ENCODE results near the gene TARM1. TPM values are rescaled to one million over a fixed set of nuclear protein-coding genes. Genes with fewer than 3 reads are reported as not detected.
A peak's percentile ranks its signal among the peaks of the same experiment; 100 is the strongest.

TARM1 gene
- not detected in 2 replicates for total RNA-seq

- H3K9me3 Mint-ChIP-seq = peaks cover 9% of the 10 kb centered on the region
- H3K36me3 Mint-ChIP-seq (ENCODE audit: low read depth) = no peaks in the 10 kb centered on the region
- intact Hi-C loops (cut with micrococcal nuclease) = no loop called here
- H3K4me1 Mint-ChIP-seq (ENCODE audit: low read depth) = no peaks in the 10 kb centered on the region
- H3K27me3 Mint-ChIP-seq (ENCODE audit: insufficient read depth) = no peaks in the 10 kb centered on the region
- H3K27ac Mint-ChIP-seq = no peak within 1 kb of the TSS
- H3K4me3 Mint-ChIP-seq = no peak within 1 kb of the TSS
- no peak for DNase-seq (ENCODE audit: low spot score)
Observed at GRCh38 chr19:54081032-54081431, at the start of gene TARM1. Gene TARM1, minus strand, starts transcription at chr19:54081365. Its CDS starts 25 bp downstream, at chr19:54081340.

GRCh38 chr19:54129617-54129996 is 48.4 kb upstream of the TARM1 start:
- no peak overlapping the region for H3K4me3 Mint-ChIP-seq
- H3K27me3 Mint-ChIP-seq (ENCODE audit: insufficient read depth) = no peaks in the 10 kb centered on the region
- intact Hi-C loops (cut with micrococcal nuclease) = no loop called here

GRCh38 chr19:54128796-54129616 is 47.8 kb upstream of the TARM1 start:
- H3K27ac Mint-ChIP-seq = no peak overlapping the region
- no peaks in the 10 kb centered on the region for H3K4me1 Mint-ChIP-seq (ENCODE audit: low read depth)
- no peak overlapping the region for H3K4me3 Mint-ChIP-seq
- no peaks in the 10 kb centered on the region for H3K27me3 Mint-ChIP-seq (ENCODE audit: insufficient read depth)
- intact Hi-C loops (cut with micrococcal nuclease) = no loop called here
- no peak for DNase-seq (ENCODE audit: low spot score)
- H3K36me3 Mint-ChIP-seq (ENCODE audit: low read depth) = peaks cover 9% of the 10 kb centered on the region
- no peaks in the 10 kb centered on the region for H3K9me3 Mint-ChIP-seq

More at GRCh38 chr19:54129617-54129996, 48.4 kb upstream of the TARM1 start:
- Mint-ChIP-seq H3K27ac (no peak overlapping the region), H3K9me3 (no peaks in the 10 kb centered on the region), H3K36me3 (ENCODE audit: low read depth) (peaks cover 9% of the 10 kb centered on the region), H3K4me1 (ENCODE audit: low read depth) (no peaks in the 10 kb centered on the region)
- no peak for DNase-seq (ENCODE audit: low spot score)

- no peaks in the 10 kb centered on the region for H3K27me3 Mint-ChIP-seq (ENCODE audit: insufficient read depth)
- no peak overlapping the region for H3K4me3 Mint-ChIP-seq
- no peaks in the 10 kb centered on the region for H3K4me1 Mint-ChIP-seq (ENCODE audit: low read depth)
- H3K36me3 Mint-ChIP-seq (ENCODE audit: low read depth) = peaks cover 9% of the 10 kb centered on the region
- intact Hi-C loops (cut with micrococcal nuclease) = no loop called here
- no peaks in the 10 kb centered on the region for H3K9me3 Mint-ChIP-seq
- no peak overlapping the region for H3K27ac Mint-ChIP-seq
- DNase-seq (ENCODE audit: low spot score) = no peak
Observed at GRCh38 chr19:54128441-54128725, 47.2 kb upstream of the TARM1 start.

- no peak for DNase-seq (ENCODE audit: low spot score)
- no peak overlapping the region for H3K4me3 Mint-ChIP-seq
- H3K9me3 Mint-ChIP-seq = no peaks in the 10 kb centered on the region
- intact Hi-C loops (cut with micrococcal nuclease) = no loop called here
- H3K27ac Mint-ChIP-seq = no peak overlapping the region
- no peaks in the 10 kb centered on the region for H3K27me3 Mint-ChIP-seq (ENCODE audit: insufficient read depth)
- peaks cover 9% of the 10 kb centered on the region for H3K36me3 Mint-ChIP-seq (ENCODE audit: low read depth)
- H3K4me1 Mint-ChIP-seq (ENCODE audit: low read depth) = no peaks in the 10 kb centered on the region
Observed at GRCh38 chr19:54127688-54128440, 46.7 kb upstream of the TARM1 start.

GRCh38 chr19:54125713-54126112 is 44.5 kb upstream of the TARM1 start:
- intact Hi-C loops (cut with micrococcal nuclease) = no loop called here
- Mint-ChIP-seq H3K27ac (no peak overlapping the region), H3K27me3 (ENCODE audit: insufficient read depth) (no peaks in the 10 kb centered on the region), H3K4me1 (ENCODE audit: low read depth) (no peaks in the 10 kb centered on the region), H3K36me3 (ENCODE audit: low read depth) (peaks cover 20% of the 10 kb centered on the region), H3K4me3 (no peak overlapping the region), H3K9me3 (no peaks in the 10 kb centered on the region)
- no peak for DNase-seq (ENCODE audit: low spot score)

- Mint-ChIP-seq H3K27me3 (ENCODE audit: insufficient read depth) (no peaks in the 10 kb centered on the region), H3K4me3 (no peak overlapping the region), H3K4me1 (ENCODE audit: low read depth) (no peaks in the 10 kb centered on the region), H3K9me3 (no peaks in the 10 kb centered on the region), H3K27ac (no peak overlapping the region), H3K36me3 (ENCODE audit: low read depth) (peaks cover 22% of the 10 kb centered on the region)
- intact Hi-C loops (cut with micrococcal nuclease) = no loop called here
- DNase-seq (ENCODE audit: low spot score) = no peak
Observed at GRCh38 chr19:54124393-54124792, 43.2 kb upstream of the TARM1 start.

- H3K4me3 Mint-ChIP-seq = no peak overlapping the region
- no peak for DNase-seq (ENCODE audit: low spot score)
- H3K4me1 Mint-ChIP-seq (ENCODE audit: low read depth) = no peaks in the 10 kb centered on the region
- H3K36me3 Mint-ChIP-seq (ENCODE audit: low read depth) = peaks cover 22% of the 10 kb centered on the region
- no peaks in the 10 kb centered on the region for H3K27me3 Mint-ChIP-seq (ENCODE audit: insufficient read depth)
- intact Hi-C loops (cut with micrococcal nuclease) = no loop called here
- no peaks in the 10 kb centered on the region for H3K9me3 Mint-ChIP-seq
- H3K27ac Mint-ChIP-seq = no peak overlapping the region
Observed at GRCh38 chr19:54123682-54124081, 42.5 kb upstream of the TARM1 start.

GRCh38 chr19:54121259-54121658 is 40.1 kb upstream of the TARM1 start:
- intact Hi-C loops (cut with micrococcal nuclease) = no loop called here
- no peak overlapping the region for H3K4me3 Mint-ChIP-seq
- H3K36me3 Mint-ChIP-seq (ENCODE audit: low read depth) = peaks cover 13% of the 10 kb centered on the region
- no peaks in the 10 kb centered on the region for H3K9me3 Mint-ChIP-seq
- peaks cover 10% of the 10 kb centered on the region for H3K4me1 Mint-ChIP-seq (ENCODE audit: low read depth)
- no peak overlapping the region for H3K27ac Mint-ChIP-seq
- no peaks in the 10 kb centered on the region for H3K27me3 Mint-ChIP-seq (ENCODE audit: insufficient read depth)
- DNase-seq (ENCODE audit: low spot score) = no peak

GRCh38 chr19:54115109-54116063 is 34.2 kb upstream of the TARM1 start, which contains the start of the genes PRPF31 and TFPT:
Gene PRPF31, plus strand, starts transcription at chr19:54115754. Its CDS starts 2,525 bp downstream, at chr19:54118279.
Gene TFPT, minus strand, starts transcription at chr19:54115657. Its CDS starts 388 bp downstream, at chr19:54115269.
- Mint-ChIP-seq H3K27me3 (ENCODE audit: insufficient read depth) (no peaks in the 10 kb centered on the region), H3K36me3 (ENCODE audit: low read depth) (peaks cover 18% of the 10 kb centered on the region), H3K9me3 (no peaks in the 10 kb centered on the region), H3K4me3 (peak within 1 kb of the TSS; percentile 94), H3K4me1 (ENCODE audit: low read depth) (peaks cover 32% of the 10 kb centered on the region), H3K27ac (peak within 1 kb of the TSS; percentile 91)
- DNase-seq (ENCODE audit: low spot score) = peak; percentile 93
- intact Hi-C loops (cut with micrococcal nuclease) = loop anchor here (1.0 kb wide), 7 partner anchors 13 to 334 kb away; partner anchors contain the start of genes CNOT3, LENG1, LENG8 and NDUFA3

GRCh38 chr19:54114340-54115108 is 33.4 kb upstream of the TARM1 start:
- peak overlapping the region; percentile 94 for H3K4me3 Mint-ChIP-seq
- intact Hi-C loops (cut with micrococcal nuclease) = loop anchor here (1.0 kb wide), 7 partner anchors 12 to 335 kb away; partner anchors contain the start of genes CNOT3, LENG1, LENG8 and NDUFA3
- no peaks in the 10 kb centered on the region for H3K9me3 Mint-ChIP-seq
- peak; percentile 55 for DNase-seq (ENCODE audit: low spot score)
- H3K27ac Mint-ChIP-seq = peak overlapping the region; percentile 91
- H3K36me3 Mint-ChIP-seq (ENCODE audit: low read depth) = peaks cover 19% of the 10 kb centered on the region
- peaks cover 32% of the 10 kb centered on the region for H3K4me1 Mint-ChIP-seq (ENCODE audit: low read depth)
- H3K27me3 Mint-ChIP-seq (ENCODE audit: insufficient read depth) = no peaks in the 10 kb centered on the region

- Mint-ChIP-seq H3K4me3 (no peak overlapping the region), H3K27me3 (ENCODE audit: insufficient read depth) (no peaks in the 10 kb centered on the region), H3K9me3 (no peaks in the 10 kb centered on the region), H3K27ac (no peak overlapping the region), H3K4me1 (ENCODE audit: low read depth) (peaks cover 11% of the 10 kb centered on the region), H3K36me3 (ENCODE audit: low read depth) (peaks cover 27% of the 10 kb centered on the region)
- intact Hi-C loops (cut with micrococcal nuclease) = no loop called here
- no peak for DNase-seq (ENCODE audit: low spot score)
Observed at GRCh38 chr19:54109651-54110050, 28.5 kb upstream of the TARM1 start.

Measured in activated T-helper 1 cell treated with anti-CD3 and anti-CD28 coated beads, Interleukin-12 subunit alpha, Interleukin-12 subunit beta, Interleukin-2, Interleukin-4 antibody, amounts not matched to agents 30 ng/mL and 10 ng/mL and 1 ng/mL, durations not matched to agents 14 hours and 24 hours and 36 hours (primary cell).